PFSK-1 (cell line): Measurements from ENCODE around the gene CRB2.

Experiments
- FOXP2 ChIP-seq: optimal IDR thresholded peaks from 2 replicates; pipeline ENCODE3; 2011; ENCODE audit warnings: borderline replicate concordance, control low read depth, inconsistent platforms; ENCODE audit not compliant: insufficient read depth; ENCODE audit errors: extremely low read length, extremely low read depth
- POLR2AphosphoS5 ChIP-seq: IDR thresholded peaks from 2 replicates; pipeline ENCODE4 v1.6.1; 2012; ENCODE audit warnings: low read depth, mild to moderate bottlenecking, control low read depth, low read length, moderate library complexity
- SIN3A ChIP-seq: IDR thresholded peaks from 2 replicates; pipeline ENCODE4 v1.6.1; 2012; ENCODE audit warnings: mild to moderate bottlenecking, low read length, moderate library complexity, borderline replicate concordance; ENCODE audit not compliant: insufficient read depth
- TAF1 ChIP-seq: IDR thresholded peaks from 2 replicates; pipeline ENCODE4 v1.6.1; 2012; ENCODE audit warnings: low read length, control low read depth, borderline replicate concordance; ENCODE audit not compliant: insufficient read depth
- TF ChIP-seq, protein P1 (sequence below), 2 experiments: IDR thresholded peaks; 2 replicates each; pipeline versions ENCODE4 v1.6.1 to v1.8.0; 2011 to 2012; ENCODE audit warnings: low read depth in 2 of 2, low read length in 2 of 2, control low read depth in 1 of 2, inconsistent platforms in 1 of 2, mild to moderate bottlenecking in 1 of 2, moderate library complexity in 1 of 2; ENCODE audit not compliant: insufficient read depth in 1 of 2

CRB2 gene

GRCh38 chr9:123318202-123318601 is 37.8 kb upstream of the CRB2 start:
- TF ChIP-seq POLR2AphosphoS5: no peak
- TF ChIP-seq FOXP2: no peak
- TF ChIP-seq TAF1: no peak
- TF ChIP-seq, protein P1, sequence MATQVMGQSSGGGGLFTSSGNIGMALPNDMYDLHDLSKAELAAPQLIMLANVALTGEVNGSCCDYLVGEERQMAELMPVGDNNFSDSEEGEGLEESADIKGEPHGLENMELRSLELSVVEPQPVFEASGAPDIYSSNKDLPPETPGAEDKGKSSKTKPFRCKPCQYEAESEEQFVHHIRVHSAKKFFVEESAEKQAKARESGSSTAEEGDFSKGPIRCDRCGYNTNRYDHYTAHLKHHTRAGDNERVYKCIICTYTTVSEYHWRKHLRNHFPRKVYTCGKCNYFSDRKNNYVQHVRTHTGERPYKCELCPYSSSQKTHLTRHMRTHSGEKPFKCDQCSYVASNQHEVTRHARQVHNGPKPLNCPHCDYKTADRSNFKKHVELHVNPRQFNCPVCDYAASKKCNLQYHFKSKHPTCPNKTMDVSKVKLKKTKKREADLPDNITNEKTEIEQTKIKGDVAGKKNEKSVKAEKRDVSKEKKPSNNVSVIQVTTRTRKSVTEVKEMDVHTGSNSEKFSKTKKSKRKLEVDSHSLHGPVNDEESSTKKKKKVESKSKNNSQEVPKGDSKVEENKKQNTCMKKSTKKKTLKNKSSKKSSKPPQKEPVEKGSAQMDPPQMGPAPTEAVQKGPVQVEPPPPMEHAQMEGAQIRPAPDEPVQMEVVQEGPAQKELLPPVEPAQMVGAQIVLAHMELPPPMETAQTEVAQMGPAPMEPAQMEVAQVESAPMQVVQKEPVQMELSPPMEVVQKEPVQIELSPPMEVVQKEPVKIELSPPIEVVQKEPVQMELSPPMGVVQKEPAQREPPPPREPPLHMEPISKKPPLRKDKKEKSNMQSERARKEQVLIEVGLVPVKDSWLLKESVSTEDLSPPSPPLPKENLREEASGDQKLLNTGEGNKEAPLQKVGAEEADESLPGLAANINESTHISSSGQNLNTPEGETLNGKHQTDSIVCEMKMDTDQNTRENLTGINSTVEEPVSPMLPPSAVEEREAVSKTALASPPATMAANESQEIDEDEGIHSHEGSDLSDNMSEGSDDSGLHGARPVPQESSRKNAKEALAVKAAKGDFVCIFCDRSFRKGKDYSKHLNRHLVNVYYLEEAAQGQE (IDR thresholded peaks at IDR 0.05; ENCODE audit: insufficient read depth in 1 of 2, low read depth in 2 of 2, low read length in 2 of 2): no peak
- no peak for TF ChIP-seq SIN3A

GRCh38 chr9:123318961-123319421 is 37.0 kb upstream of the CRB2 start:
- TF ChIP-seq, protein P1 (IDR thresholded peaks at IDR 0.05; ENCODE audit: insufficient read depth in 1 of 2, low read depth in 2 of 2, low read length in 2 of 2): no peak
- no peak for TF ChIP-seq SIN3A

DNA sequence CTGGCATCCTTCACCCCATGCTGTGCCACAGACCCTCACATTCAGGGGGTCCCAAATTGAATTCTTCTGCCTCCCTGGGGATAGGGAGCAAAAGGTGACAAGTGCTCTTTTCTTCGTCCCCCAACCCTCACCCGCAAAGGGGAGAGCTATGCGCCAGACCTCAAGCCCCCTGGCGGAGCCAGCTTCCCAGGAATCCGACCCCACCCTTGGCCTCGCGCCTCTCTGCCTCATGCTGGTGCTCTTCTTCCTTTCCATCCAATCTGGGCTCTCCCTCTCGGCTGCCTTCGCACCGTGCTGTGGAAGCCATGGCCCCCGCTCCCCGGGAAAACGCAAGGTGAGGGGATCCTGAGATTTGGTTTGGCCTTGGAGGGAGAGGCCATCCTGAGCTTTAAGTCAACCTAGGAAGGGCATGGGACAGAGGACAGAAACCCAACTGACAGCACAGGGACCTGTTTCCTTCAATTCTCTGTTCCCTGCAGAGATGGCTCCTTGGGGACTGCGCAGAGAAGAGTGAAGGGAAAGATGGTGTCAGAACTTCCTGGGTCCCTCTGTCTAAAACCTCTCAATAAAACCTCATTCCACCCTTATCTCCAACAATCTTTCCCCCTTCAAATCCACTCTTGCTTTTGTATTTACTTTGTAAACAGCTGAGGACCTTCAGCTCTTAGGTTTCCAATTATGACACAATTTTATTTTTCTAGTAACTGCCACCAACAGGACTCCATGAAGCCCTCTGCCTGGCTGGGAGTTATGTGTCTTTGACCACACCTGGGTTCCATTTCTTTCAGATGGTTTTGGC is 36.3 kb upstream of the CRB2 start:
- TF ChIP-seq, protein P1 (IDR thresholded peaks at IDR 0.05; ENCODE audit: insufficient read depth in 1 of 2, low read depth in 2 of 2, low read length in 2 of 2): no peak
- TF ChIP-seq POLR2AphosphoS5 (no peak), TAF1 (no peak), FOXP2 (no peak), SIN3A (no peak)

DNA sequence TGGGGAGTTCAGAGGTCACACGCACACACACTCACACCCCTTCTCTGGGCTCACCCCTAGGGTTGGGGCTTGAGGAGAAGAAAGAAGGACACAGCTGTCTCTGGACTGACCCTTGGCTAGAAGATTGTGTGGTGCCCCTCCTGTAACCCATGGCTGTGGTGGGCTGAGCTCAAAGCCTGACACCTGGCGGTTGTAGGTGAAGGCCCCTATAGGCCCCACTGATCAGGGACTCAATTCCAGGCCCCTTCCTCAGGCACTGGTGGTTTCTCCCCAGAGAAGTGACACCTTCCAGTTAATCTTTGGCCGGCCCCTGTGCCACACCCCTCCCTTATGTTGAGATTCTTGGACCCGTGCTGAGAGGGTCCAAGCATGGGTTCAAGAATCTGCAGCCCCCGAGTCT is 35.2 kb upstream of the CRB2 start:
- no peak for TF ChIP-seq SIN3A
- no peak for TF ChIP-seq TAF1
- TF ChIP-seq FOXP2: no peak
- TF ChIP-seq, protein P1 (IDR thresholded peaks at IDR 0.05; ENCODE audit: insufficient read depth in 1 of 2, low read depth in 2 of 2, low read length in 2 of 2): no peak
- no peak for TF ChIP-seq POLR2AphosphoS5
